ENCODE results near the gene ARMH1. TPM values are rescaled to one million over a fixed set of nuclear protein-coding genes. Genes with fewer than 3 reads are reported as not detected.

Gene ARMH1
- total RNA-seq (2.4 and 5.7 TPM in 2 replicates), polyA plus RNA-seq (2.8 and 9.0 TPM in 2 replicates)

GRCh38 chr1:44674113-44675000, at the start of gene ARMH1, which contains the start of gene TMEM53:
ARMH1 (plus strand) TSS chr1:44674714; CDS start chr1:44689698, 14,984 bp downstream.
TMEM53 (minus strand) TSS chr1:44674481; CDS start chr1:44674391, 90 bp downstream.
- Histone ChIP-seq H3K36me3 (no peaks in the 10 kb centered on the region), H3K4me1 (ENCODE audit: low read depth) (peaks cover 15% of the 10 kb centered on the region), H3K27me3 (no peaks in the 10 kb centered on the region), H3K27ac (peak within 1 kb of the TSS; percentile 89), H3K4me3 (peak within 1 kb of the TSS; percentile 59), H3K9me3 (ENCODE audit: low read depth) (no peaks in the 10 kb centered on the region)
- peak; percentile 10 for TF ChIP-seq CTCF (IDR thresholded peaks at IDR 0.05; ENCODE audit: low read depth, low read length)
- peak; percentile 99 to 100 for DNase-seq (ENCODE audit: low read depth in 1 of 2, low spot score in 1 of 2)

DNA sequence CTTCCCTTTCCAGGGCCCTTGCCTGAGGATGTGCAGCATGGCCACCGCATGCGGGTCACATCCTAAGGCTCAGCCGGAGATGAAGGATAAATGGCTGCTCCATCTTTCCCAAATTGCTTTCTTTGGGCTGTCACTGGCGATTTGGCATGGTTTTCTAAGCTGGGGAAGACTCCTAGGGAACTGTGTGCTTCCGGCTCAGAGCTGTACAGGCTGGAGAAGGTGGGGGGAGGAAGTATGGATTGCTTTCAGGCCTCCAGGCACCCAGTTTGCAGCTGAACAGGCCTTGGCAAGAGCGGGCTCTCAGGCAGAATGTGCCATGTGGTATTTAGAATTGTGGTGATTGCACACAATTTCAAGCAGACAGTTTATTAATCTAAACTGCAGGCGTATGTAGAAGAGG, 49.2 kb upstream of the ARMH1 start:
- H3K4me1 ChIP-seq (ENCODE audit: low read depth): peaks cover 6% of the 10 kb centered on the region
- H3K27ac ChIP-seq: no peak overlapping the region
- H3K9me3 ChIP-seq (ENCODE audit: low read depth): no peaks in the 10 kb centered on the region
- no peaks in the 10 kb centered on the region for H3K27me3 ChIP-seq
- no peak for TF ChIP-seq CTCF (IDR thresholded peaks at IDR 0.05; ENCODE audit: low read depth, low read length)
- no peaks in the 10 kb centered on the region for H3K36me3 ChIP-seq
- H3K4me3 ChIP-seq: no peak overlapping the region
- no peak for DNase-seq (ENCODE audit: low read depth in 1 of 2, low spot score in 1 of 2)

- no peaks in the 10 kb centered on the region for H3K36me3 ChIP-seq
Observed at GRCh38 chr1:44628962-44629756, 45.4 kb upstream of the ARMH1 start.

GRCh38 chr1:44630116-44630515, 44.4 kb upstream of the ARMH1 start:
- Histone ChIP-seq H3K27me3 (no peaks in the 10 kb centered on the region), H3K36me3 (no peaks in the 10 kb centered on the region), H3K4me1 (ENCODE audit: low read depth) (peaks cover 15% of the 10 kb centered on the region), H3K27ac (no peak overlapping the region), H3K4me3 (no peak overlapping the region), H3K9me3 (ENCODE audit: low read depth) (no peaks in the 10 kb centered on the region)
- no peak for DNase-seq (ENCODE audit: low read depth in 1 of 2, low spot score in 1 of 2)
- TF ChIP-seq CTCF (IDR thresholded peaks at IDR 0.05; ENCODE audit: low read depth, low read length): no peak

More at GRCh38 chr1:44628962-44629756, 45.4 kb upstream of the ARMH1 start:
- Histone ChIP-seq H3K27ac (no peak overlapping the region), H3K4me3 (no peak overlapping the region), H3K27me3 (no peaks in the 10 kb centered on the region), H3K9me3 (ENCODE audit: low read depth) (no peaks in the 10 kb centered on the region), H3K4me1 (ENCODE audit: low read depth) (peaks cover 15% of the 10 kb centered on the region)
- DNase-seq (ENCODE audit: low read depth in 1 of 2, low spot score in 1 of 2): peak in 1 of 2 donors; percentile 76
- no peak for TF ChIP-seq CTCF (IDR thresholded peaks at IDR 0.05; ENCODE audit: low read depth, low read length)

DNA sequence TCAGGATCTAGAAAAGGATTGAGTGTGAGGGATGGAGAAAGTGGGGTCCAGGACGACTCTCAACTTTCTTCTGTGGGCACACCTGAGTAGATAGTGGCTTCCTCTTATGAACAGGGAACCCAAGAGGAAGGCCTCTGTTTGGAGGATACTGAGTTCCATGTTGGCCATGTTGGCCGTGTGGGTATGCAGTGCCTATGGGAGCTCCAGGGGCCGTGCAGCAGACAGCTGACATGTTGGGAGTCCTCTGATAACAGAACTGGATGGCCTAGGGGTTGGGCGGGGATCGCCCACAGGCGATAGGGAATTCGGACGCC, 43.2 kb upstream of the ARMH1 start:
- no peak for TF ChIP-seq CTCF (IDR thresholded peaks at IDR 0.05; ENCODE audit: low read depth, low read length)
- Histone ChIP-seq H3K27ac (peak overlapping the region; percentile 99), H3K27me3 (no peaks in the 10 kb centered on the region), H3K36me3 (no peaks in the 10 kb centered on the region), H3K4me3 (peak overlapping the region; percentile 71), H3K4me1 (ENCODE audit: low read depth) (peaks cover 15% of the 10 kb centered on the region), H3K9me3 (ENCODE audit: low read depth) (no peaks in the 10 kb centered on the region)
- no peak for DNase-seq (ENCODE audit: low read depth in 1 of 2, low spot score in 1 of 2)
